ENCODE data around the gene RPS19BP1.
"Not testable (repeated sequence)": the region's sequence is repeated elsewhere in the genome, so short reads cannot be mapped to it uniquely, and the experiment has no call there.

The RPS19BP1 gene

DNA sequence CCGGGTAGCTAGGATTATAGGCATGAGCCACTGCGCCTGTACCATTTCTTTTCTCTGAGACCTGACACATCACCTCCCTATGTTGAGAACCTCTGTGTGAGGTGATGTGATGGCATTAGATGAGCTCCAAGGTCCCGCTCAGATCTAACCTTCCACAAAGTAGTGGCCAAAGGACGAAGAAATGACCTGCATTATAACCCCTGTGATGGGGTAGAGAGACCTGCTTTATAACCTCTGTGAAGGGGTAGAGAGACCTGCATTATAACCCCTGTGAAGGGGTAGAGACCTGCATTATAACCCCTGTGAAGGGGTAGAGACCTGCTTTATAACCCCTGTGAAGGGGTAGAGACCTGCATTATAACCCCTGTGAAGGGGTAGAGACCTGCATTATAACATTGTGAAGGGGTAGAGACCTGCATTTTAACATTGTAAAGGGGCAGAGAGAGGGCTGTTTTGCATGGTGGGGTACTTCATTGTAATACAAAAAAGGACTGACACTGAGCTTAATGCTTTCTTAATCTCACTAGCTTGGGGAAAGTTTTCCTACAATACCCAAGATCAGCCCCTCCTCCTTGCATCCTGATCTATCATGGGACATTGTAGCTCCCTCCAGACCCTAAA lies 21.9 kb downstream of the RPS19BP1 start:
- no peak for DNase-seq

DNA sequence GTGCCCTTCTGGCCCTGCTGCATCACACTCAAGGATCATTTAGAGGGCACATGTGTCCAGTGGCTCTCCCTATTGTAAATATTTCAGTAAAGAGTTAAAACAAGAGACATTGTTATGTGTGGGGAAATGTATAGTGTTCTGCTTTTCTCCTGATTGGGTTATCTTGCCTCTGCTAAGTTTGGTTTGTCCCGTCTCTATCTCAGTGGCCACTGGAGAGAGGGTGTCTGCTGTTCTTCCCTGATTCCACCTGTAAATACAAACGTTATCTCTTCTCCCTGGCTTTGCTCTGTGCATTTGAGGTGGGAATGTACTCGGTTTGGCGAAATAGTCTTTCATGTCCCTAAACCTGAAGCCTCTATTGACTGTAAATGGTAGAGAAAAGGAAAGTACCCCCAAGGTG lies 24.2 kb downstream of the RPS19BP1 start:
- no peak for DNase-seq

DNA sequence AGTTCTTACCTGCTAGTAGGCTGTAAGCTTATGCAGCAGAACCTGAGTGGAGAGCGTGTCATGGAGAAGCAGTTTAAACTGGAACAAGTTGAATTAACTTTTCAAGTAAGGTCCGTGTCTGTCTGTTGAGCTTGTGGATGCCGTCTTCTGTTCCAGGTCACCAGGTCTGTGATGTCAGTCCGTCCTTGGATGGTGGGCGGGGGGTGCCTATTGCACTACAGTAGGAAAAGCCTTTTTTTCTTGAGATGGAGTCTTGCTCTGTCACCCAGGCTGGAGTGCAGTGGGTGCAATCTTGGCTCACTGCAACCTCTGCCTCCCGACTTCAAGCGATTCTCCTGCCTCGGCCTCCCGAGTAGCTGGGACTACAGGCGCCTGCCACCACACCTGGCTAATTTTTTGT lies 25.5 kb downstream of the RPS19BP1 start:
- DNase-seq = not testable (repeated sequence)

DNA sequence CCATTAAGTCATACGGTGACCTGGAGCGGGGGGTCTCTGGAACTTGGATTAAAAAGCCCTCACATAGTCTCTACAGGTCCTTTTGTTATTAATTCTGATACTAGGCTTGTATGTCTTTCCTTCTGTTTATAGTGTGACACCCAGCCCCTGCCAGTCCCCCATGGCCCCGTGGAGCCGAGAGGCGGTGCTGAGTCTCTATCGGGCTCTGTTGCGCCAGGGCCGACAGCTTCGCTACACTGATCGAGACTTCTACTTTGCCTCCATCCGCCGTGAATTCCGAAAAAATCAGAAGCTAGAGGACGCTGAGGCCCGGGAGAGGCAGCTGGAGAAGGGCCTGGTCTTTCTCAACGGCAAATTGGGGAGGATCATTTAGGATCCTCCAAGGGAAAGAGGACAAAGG lies 28.5 kb downstream of the RPS19BP1 start:
- no peak for DNase-seq

DNA sequence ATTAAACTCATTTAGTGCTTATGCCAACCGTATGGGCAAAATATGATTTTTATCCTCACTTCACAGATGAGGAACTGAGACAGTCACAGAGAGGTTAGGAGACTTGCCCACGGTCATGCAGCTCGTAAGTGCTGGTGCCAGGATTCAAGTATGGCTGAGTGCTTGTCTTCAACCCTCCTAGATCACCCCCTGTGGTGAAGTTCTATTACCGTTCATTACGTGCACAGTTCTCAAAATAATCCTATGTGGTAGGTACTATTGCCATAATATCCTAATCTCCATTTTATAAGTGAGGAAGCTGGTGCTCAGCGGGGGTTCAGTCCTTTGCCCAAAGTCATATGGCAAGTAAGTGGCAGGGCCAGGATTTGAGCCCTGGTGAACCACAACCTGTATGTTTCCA lies 28.9 kb downstream of the RPS19BP1 start:
- no peak for DNase-seq

- no peak for DNase-seq
Observed at GRCh38 chr22:39502789-39503409, 29.6 kb downstream of the RPS19BP1 start.

- DNase-seq = peak; percentile 96
Observed at GRCh38 chr22:39502109-39502788, 30.3 kb downstream of the RPS19BP1 start, which contains the start of gene MIEF1. Gene MIEF1, plus strand, starts transcription at chr22:39502290. Its CDS starts 9,005 bp downstream, at chr22:39511295.

- no peak for DNase-seq
Observed at GRCh38 chr22:39501644-39502108, 30.9 kb downstream of the RPS19BP1 start.

DNA sequence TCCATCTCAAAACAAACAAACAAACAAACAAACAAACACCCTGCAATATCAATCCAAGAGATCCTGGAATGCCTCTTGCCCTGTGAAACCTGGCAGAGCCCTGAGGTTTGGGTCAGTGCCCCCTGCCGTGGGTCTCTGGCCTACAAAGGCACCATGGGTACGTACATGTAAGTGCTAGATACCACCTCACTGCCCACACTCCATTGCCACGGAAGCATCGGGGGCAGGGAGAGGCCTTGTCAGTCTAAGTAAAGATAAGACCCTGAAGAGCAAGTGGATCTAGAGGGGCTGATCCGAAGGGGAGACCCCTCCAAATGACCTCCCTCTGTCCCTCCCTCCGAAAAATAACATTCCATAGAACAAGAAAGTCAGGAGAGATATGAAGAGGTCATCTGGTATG lies 32.4 kb downstream of the RPS19BP1 start:
- DNase-seq = no peak

DNA sequence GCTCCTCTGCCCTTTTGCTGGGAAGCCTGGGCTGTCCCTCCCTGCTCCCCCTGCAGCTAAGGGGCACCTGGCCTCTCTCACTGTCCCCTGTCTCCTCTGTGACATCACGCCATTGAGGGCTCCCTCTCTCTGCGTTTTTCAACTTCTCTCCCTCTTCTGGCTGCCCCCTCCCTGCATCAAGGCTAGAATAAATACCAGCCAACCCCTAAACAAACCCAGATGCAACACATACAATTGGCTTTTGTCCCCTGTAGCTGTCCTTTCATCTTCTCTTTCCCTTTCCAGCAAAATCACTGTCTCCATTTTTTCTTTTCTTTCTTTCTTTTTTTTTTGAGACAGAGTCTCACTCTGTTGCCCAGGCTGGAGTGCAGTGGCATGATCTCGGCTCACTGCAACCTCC lies 33.7 kb downstream of the RPS19BP1 start:
- no peak for DNase-seq

DNA sequence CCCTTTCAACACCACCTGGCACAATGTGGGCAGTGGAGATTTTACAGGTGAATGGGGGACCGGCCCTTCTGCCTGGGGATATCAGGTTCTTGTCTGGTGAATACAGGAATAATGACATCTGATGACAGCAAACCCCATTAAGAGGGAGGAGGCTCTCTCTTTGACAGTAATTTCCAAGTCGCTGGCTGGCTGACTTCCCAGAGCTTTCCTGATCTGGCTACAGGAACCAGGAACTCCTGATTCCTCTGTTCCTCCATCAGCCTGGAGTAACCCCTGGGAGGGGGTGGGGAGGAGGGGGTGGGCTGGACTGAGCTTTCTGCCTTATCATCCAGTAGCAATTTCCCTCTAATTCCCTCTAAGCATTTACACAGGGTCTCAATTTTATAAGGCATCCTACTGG lies 34.2 kb downstream of the RPS19BP1 start:
- DNase-seq = no peak

DNA sequence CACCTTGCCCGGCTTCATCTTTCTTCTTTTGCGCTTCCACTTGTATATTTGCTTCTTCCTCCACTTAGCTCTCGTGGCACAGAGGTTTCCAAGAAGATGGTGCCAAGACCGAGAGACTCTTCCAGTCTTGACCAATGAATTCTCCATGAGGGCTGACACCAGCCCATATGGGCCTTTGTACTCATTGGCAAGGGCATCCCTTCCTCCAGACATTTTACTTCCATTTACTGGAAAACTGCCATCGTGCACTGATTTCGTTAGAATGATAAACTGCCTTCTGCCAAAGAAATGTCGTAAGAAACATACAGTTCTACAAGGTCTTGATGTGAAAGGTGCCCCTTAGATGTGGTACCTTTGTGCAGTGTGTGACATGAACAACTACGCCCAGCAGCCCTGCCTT lies 35.1 kb downstream of the RPS19BP1 start:
- DNase-seq = no peak

DNA sequence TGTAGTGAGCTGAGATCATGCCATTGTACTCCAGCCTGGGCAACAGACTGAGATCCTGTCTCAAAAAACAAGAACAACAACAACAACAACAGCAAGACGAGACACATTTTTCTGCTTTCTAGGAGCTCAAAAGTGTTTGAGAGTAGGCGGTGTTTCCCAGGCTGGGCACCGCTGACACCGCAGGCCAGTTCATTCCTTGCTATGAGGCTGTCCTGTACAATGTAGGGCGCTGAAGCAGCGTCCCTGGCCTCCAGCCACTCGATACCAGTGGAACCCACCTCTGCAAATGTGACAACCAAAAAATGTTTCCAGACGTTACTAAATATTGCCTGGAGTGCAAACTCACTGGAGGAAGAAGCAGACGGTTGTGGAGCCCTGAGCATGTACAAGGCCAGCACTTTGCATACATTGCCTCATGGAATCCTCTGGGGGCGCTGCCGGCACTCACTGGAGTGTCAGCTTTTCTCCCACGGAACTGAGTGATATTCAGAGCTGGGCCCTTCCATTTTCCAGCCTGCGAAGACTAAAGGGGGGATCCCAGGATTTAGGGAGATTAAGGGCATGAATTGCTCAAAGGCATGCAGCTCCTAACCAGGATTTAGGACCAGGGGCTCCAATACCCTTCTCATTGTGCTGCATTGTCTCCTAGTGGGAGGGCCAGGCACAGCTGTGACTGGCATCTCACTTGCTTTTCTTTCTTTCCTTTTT lies 36.3 kb downstream of the RPS19BP1 start:
- peak; percentile 80 for DNase-seq

GRCh38 chr22:39494471-39495120 lies 38.0 kb downstream of the RPS19BP1 start:
- no peak for DNase-seq

DNA sequence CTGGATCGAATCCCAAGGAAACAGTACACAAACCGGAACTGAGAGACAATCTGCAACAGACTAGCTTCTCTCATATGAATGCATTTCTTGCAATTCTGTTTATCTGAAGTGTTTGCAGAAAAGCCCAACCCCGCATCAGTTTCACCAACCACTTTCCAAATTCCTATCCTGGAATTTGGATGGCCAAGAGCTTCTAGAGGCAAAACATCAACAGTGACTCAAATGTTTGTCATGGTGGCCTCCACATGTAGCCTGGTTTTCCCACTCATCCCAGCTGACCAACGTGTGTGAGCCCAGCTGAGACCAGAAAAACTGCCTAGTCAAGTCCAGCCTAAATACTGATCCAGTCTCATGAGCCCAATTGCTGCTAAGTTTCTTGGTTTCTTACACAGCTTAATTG lies 38.8 kb downstream of the RPS19BP1 start:
- DNase-seq = no peak

- no peak for DNase-seq
Observed at GRCh38 chr22:39492186-39492585, 40.4 kb downstream of the RPS19BP1 start.

- no peak for DNase-seq
Observed at GRCh38 chr22:39491696-39492095, 40.9 kb downstream of the RPS19BP1 start.

DNA sequence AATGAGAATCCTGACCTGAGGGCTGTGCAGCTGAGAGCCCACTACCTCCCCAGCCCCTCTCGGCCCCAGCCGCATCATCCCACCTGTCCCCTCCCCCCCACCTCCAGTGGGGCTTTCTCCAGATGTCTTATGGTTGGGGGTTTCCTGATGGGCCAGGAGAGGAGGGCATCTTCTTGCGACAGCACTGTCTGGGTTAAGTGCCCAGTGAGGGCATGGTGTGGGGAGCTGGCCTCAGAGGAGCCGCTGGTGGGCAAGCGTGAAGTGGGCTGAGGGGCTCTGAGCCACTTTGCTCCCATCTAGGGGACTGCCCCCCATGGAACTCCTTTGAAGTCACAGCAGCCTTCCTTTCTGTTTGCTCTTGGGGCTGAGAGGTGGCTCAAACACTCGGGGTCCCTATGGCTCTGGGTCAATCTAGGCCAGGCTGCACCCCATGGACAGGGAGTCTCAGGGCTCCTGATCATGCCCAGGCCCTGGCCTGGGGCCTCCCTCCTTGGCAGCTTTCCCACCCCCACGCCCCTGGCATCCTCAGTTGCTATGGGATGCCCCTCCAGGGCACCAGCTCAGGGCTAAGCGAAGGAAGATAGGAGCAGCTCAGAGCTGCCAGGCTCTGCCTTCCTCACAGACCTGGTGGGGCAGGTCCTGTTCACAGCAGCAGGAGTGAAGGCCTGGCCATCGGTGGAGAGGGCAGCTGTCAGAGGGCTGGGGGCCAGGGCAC lies 41.4 kb downstream of the RPS19BP1 start:
- no peak for DNase-seq

DNA sequence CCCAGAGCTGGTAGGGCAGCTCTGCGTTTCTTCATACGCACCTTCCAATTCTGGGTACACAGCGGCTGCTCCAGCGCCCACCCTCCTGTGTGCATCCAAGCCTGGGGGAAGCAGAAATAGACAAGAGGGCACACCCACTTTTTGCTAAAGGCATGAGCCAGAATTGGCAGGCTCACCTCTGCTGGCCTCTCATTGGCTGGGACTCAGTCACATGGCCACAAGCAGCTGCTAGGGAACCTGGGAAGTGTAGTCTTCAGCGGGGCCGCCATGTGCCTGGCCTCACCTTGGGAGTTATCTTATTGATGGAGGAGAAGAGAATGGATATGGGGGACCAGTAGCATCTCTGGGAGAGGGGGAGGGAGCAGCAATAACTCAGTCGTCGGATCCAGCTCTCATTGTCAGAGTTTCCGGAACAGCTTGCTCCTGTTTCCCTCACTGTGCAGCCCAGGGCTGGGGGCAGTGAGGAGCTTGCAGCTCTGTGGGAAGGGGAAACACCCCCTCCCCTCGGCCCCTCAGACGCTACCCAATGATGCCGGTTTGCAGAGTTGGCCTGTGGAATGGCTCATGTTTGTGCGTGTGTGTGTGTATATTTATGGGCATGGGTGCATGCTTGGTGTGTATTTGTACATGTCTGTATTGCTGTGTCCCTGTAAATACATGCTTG lies 42.3 kb downstream of the RPS19BP1 start:
- DNase-seq = peak; percentile 89

DNA sequence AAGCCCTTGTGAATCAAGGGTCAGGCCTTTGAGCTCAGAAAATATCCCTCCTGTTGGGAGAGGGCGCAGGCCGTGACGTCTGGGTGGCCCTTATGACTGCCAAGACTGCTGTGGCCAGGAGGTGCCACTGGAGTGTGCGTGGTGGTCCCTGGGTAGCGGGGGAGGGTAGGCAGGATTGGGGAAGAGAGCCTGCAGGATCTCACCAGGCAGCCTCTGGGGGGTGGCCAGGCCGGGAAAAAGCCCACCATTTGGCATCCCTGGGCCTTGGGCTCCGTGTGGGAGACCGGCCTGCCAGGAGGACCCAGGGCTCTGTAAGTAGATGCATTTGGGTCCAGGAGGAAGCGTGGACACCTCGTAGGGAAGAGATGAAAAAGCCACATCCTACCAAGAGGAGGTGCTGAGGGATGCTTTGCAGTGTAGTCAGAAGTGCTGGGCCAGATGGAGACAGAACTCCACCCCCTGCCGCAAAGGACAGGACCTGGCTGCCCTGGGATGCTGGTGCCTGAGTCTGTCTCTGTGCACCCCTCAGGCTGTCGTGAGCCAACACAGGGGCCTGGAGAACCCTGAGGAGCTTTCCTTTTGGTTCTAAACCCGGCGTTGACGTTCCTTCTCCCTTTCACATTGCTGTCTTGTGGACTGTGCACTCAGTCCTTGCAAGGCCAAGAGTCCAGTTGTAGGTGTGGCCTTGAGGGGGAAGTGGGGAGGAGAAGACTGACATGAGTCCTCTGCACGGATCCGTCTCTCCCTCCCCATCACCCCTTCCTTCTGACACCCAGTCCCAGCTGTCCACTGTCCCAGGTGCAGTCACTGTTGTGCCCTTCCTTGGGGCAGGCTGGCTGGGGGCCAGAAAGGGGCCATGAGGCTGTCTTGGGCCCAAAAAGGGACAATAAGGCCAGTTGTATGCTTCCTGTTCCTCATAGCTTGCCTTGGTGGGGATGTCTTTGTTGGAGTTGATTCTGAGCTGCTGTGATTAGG lies 43.2 kb downstream of the RPS19BP1 start:
- no peak for DNase-seq

Data from stimulated activated CD4-positive, alpha-beta T cell treated with anti-CD3 and anti-CD28 coated beads, Interleukin-15, amount 100 ng/mL, for 24 hours (primary cell).